ENCODE data around the gene DPM1. TPM values are rescaled to one million over a fixed set of nuclear protein-coding genes. Genes with fewer than 3 reads are reported as not detected.

Gene DPM1
- total RNA-seq, 1 donor from 2014 or later: 37.5 TPM

- Histone ChIP-seq H3K27ac (no peak overlapping the region), H3K4me3 (no peak overlapping the region), H3K27me3 (no peaks in the 10 kb centered on the region), H3K36me3 (no peaks in the 10 kb centered on the region), H3K9me3 (no peaks in the 10 kb centered on the region), H3K4me1 (no peaks in the 10 kb centered on the region)
- no peak for DNase-seq (ENCODE audit: low spot score in 2 of 2)
- TF ChIP-seq, protein P1, sequence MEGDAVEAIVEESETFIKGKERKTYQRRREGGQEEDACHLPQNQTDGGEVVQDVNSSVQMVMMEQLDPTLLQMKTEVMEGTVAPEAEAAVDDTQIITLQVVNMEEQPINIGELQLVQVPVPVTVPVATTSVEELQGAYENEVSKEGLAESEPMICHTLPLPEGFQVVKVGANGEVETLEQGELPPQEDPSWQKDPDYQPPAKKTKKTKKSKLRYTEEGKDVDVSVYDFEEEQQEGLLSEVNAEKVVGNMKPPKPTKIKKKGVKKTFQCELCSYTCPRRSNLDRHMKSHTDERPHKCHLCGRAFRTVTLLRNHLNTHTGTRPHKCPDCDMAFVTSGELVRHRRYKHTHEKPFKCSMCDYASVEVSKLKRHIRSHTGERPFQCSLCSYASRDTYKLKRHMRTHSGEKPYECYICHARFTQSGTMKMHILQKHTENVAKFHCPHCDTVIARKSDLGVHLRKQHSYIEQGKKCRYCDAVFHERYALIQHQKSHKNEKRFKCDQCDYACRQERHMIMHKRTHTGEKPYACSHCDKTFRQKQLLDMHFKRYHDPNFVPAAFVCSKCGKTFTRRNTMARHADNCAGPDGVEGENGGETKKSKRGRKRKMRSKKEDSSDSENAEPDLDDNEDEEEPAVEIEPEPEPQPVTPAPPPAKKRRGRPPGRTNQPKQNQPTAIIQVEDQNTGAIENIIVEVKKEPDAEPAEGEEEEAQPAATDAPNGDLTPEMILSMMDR (IDR thresholded peaks at IDR 0.05): no peak
- intact Hi-C loops (cut with DNase I): no loop called here
Measured at GRCh38 chr20:50967586-50967985, 9.3 kb upstream of the DPM1 start.

DNA sequence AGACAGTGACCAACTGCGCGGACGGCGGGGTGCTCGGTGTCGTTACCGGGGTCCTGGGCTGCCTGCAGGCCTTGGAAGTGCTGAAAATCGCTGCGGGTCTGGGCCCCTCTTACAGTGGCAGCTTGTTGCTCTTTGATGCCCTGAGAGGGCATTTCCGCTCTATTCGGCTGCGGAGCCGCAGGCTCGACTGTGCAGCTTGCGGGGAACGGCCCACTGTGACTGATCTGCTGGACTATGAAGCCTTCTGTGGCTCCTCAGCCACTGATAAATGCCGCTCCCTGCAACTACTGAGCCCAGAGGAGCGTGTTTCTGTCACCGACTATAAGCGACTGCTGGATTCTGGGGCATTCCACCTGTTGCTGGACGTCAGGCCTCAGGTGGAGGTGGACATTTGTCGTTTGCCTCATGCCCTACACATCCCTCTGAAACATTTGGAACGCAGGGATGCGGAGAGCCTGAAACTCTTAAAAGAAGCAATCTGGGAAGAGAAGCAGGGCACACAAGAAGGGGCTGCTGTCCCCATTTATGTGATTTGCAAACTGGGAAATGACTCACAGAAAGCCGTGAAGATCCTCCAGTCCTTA, 1.3 kb upstream of the DPM1 start:
- H3K27ac ChIP-seq: peak overlapping the region; percentile 83 to 86
- peaks cover 0 to 15% of the 10 kb centered on the region in 2 donors for H3K36me3 ChIP-seq
- TF ChIP-seq, protein P1 (IDR thresholded peaks at IDR 0.05): no peak
- H3K4me1 ChIP-seq: peaks cover 17 to 29% of the 10 kb centered on the region in 2 donors
- intact Hi-C loops (cut with DNase I): no loop called here
- peak overlapping the region; percentile 72 to 97 for H3K4me3 ChIP-seq
- H3K27me3 ChIP-seq: no peaks in the 10 kb centered on the region
- no peaks in the 10 kb centered on the region for H3K9me3 ChIP-seq
- no peak for DNase-seq (ENCODE audit: low spot score in 2 of 2)

DNA sequence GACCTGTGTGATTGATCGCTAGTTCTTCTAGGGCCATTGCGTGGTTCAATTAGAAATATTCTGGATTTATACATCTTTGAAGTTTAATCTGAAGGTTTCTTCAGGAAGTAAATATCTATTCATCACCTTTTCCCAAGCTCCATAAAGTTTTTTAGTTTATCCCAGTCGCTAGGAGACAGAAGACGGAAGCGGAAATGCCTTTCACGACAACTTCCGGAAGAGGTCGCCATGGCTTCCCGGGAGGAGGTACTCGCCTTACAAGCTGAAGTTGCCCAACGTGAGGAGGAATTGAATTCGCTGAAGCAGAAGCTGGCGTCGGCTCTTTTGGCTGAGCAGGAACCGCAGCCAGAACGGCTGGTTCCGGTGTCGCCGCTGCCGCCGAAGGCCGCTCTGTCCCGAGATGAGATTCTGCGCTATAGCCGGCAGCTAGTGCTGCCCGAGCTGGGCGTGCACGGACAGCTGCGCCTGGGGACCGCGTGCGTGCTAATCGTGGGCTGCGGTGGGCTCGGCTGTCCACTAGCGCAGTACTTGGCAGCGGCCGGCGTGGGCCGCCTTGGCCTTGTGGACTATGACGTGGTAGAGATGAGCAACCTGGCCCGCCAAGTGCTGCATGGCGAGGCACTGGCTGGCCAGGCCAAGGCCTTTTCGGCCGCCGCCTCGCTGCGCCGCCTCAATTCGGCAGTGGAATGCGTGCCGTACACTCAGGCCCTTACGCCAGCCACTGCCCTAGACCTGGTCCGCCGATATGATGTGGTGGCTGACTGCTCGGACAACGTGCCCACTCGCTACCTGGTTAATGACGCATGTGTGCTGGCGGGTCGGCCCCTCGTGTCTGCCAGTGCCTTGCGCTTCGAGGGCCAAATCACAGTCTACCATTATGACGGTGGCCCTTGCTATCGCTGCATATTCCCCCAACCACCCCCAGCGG, 547 bp upstream of the DPM1 start, which contains the start of gene MOCS3:
Gene MOCS3, plus strand, starts transcription at position 204 of the 928 bp plus-strand sequence. Its CDS starts 25 bp downstream, at position 229.
- intact Hi-C loops (cut with DNase I): loop anchor here (1.0 kb wide), 1 partner anchor 28 kb away; the partner anchor contains the start of gene ADNP
- peak within 1 kb of the TSS; percentile 83 to 86 for H3K27ac ChIP-seq
- peak; percentile 23 to 92 for DNase-seq (ENCODE audit: low spot score in 2 of 2)
- H3K27me3 ChIP-seq: no peaks in the 10 kb centered on the region
- TF ChIP-seq, protein P1 (IDR thresholded peaks at IDR 0.05): no peak
- peaks cover 0 to 21% of the 10 kb centered on the region in 2 donors for H3K36me3 ChIP-seq
- peaks cover 17 to 29% of the 10 kb centered on the region in 2 donors for H3K4me1 ChIP-seq
- peak within 1 kb of the TSS; percentile 72 to 97 for H3K4me3 ChIP-seq
- H3K9me3 ChIP-seq: no peaks in the 10 kb centered on the region

GRCh38 chr20:50957276-50957675, 1.1 kb downstream of the DPM1 start:
- DNase-seq (ENCODE audit: low spot score in 2 of 2): no peak
- TF ChIP-seq, protein P1 (IDR thresholded peaks at IDR 0.05): no peak
- Histone ChIP-seq H3K27me3 (no peaks in the 10 kb centered on the region), H3K4me1 (peaks cover 17 to 29% of the 10 kb centered on the region in 2 donors), H3K4me3 (peak overlapping the region; percentile 72 to 97), H3K36me3 (peaks cover 4 to 33% of the 10 kb centered on the region in 2 donors), H3K9me3 (no peaks in the 10 kb centered on the region), H3K27ac (peak overlapping the region in 1 of 2 donors; percentile 83)
- intact Hi-C loops (cut with DNase I): no loop called here

DNA sequence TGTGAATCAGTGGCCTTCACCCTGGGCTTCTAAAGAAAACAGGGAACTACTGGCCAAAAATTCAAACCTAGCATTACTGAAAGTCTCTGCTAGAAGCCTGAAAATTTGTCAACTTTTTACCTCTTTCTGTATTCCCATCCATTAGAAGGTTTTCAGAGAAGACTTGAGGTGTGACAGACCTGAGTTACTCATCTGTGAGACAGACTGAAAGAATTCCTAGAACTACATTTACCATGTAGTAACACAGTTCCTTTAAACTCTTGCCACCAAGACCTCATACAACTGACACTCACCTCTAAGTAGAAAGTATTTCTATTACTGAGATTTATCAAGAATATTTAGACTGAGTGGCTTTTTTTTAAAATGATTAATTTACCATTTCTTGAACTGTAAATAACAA, 4.5 kb downstream of the DPM1 start:
- intact Hi-C loops (cut with DNase I): no loop called here
- Histone ChIP-seq H3K27ac (no peak overlapping the region), H3K27me3 (no peaks in the 10 kb centered on the region), H3K9me3 (no peaks in the 10 kb centered on the region), H3K4me1 (peaks cover 7 to 14% of the 10 kb centered on the region in 2 donors), H3K4me3 (no peak overlapping the region), H3K36me3 (peaks cover 30 to 49% of the 10 kb centered on the region in 2 donors)
- TF ChIP-seq, protein P1 (IDR thresholded peaks at IDR 0.05): no peak
- DNase-seq (ENCODE audit: low spot score in 2 of 2): no peak

Data from ascending aorta (tissue), 2 donors.